ENCODE measurements around the gene APOBEC2. TPM values are rescaled to one million over a fixed set of nuclear protein-coding genes. Genes with fewer than 3 reads are reported as not detected.

The APOBEC2 gene
- total and polyA plus RNA-seq, 2 of the 13 experiments (the other 11 are each of a cell fraction or from before 2014, with no cell fraction given), result 0.09 TPM; not detected in 1

DNA sequence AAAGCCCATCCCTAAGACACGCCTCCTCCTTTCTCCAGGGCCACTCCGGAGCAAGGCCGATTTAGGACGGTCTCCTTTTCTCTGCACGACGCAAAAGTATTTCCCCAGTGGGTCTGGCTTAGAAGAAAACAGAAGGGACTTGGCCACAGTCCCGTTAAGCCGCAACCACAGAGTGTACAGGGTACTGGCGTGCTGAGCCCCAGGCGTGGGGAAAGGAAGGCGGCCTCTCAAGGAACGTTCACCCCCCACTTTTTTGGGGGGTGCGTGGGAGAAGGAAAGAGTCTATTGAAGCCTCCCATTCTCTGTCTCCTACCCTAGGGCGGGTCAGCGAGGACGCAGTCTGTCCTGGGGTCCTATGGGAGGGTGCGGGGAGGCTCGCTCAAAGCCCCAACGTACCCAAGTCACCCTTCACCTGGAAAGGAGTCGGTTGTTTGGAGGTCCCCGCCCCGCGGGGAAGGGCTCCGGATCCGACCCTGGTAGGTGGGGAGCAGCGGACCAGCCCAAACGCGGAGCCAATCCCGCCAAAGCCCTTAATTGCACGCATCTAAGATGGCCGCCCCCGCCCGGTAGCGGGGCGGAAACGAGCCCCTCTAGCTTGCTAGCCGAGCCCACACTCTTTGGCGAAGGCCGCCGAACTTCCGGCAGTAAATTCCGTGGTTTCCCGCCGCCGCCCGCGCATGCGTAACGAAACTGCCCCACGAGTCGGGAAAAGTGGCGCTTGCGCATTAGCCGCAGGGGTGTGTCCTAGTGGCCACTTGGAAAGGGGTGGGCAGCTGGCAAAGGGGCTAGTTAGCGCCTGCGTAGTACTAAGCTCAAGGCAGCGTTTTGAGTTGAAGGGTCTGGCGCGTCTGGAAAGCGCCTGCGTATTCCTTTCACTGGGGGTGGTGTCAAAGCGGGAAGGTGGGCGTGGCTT, 19.2 kb downstream of the APOBEC2 start, which contains the start of gene OARD1 (continued):
- TF ChIP-seq ZNF563 (CRISPR knock-in tag; IDR thresholded peaks at IDR 0.05) (peak; percentile 71), ZFP1 (CRISPR knock-in tag; IDR thresholded peaks at IDR 0.05) (no peak), YEATS2 (CRISPR knock-in tag; IDR thresholded peaks at IDR 0.05; ENCODE audit: borderline replicate concordance) (peak; percentile 68), TP53 (CRISPR knock-in tag; conservative IDR thresholded peaks at IDR 0.05) (0 out of 2 replicates have a peak, but pooled peaks have one; percentile 33), NRL (CRISPR knock-in tag; IDR thresholded peaks at IDR 0.05; ENCODE audit: borderline replicate concordance) (no peak), AGO1 (IDR thresholded peaks at IDR 0.05; ENCODE audit: low read depth, low read length, poor library complexity, severe bottlenecking) (no peak), XBP1 (CRISPR knock-in tag; IDR thresholded peaks at IDR 0.05) (no peak), ZNF790 (CRISPR knock-in tag; IDR thresholded peaks at IDR 0.05; ENCODE audit: borderline replicate concordance) (0 out of 2 replicates have a peak, but pooled peaks have one; percentile 23), JUN (CRISPR knock-in tag; IDR thresholded peaks at IDR 0.05) (no peak; the same call in none of the 2 replicates), NFKBIZ (CRISPR knock-in tag; IDR thresholded peaks at IDR 0.05) (peak; percentile 57; the same call in 1 of the 2 replicates), NFIC (IDR thresholded peaks at IDR 0.05; ENCODE audit: low read length) (no peak), ZNF235 (CRISPR knock-in tag; IDR thresholded peaks at IDR 0.05; ENCODE audit: borderline replicate concordance) (no peak; the same call in 1 of the 2 replicates), NPAS2 (CRISPR knock-in tag; IDR thresholded peaks at IDR 0.05; ENCODE audit: borderline replicate concordance) (no peak), ZNF292 (CRISPR knock-in tag; IDR thresholded peaks at IDR 0.05; ENCODE audit: borderline replicate concordance, low read depth) (peak; percentile 42; the same call in 1 of the 2 replicates), CC2D1A (CRISPR knock-in tag; IDR thresholded peaks at IDR 0.05) (no peak)
- TF ChIP-seq, protein P1, sequence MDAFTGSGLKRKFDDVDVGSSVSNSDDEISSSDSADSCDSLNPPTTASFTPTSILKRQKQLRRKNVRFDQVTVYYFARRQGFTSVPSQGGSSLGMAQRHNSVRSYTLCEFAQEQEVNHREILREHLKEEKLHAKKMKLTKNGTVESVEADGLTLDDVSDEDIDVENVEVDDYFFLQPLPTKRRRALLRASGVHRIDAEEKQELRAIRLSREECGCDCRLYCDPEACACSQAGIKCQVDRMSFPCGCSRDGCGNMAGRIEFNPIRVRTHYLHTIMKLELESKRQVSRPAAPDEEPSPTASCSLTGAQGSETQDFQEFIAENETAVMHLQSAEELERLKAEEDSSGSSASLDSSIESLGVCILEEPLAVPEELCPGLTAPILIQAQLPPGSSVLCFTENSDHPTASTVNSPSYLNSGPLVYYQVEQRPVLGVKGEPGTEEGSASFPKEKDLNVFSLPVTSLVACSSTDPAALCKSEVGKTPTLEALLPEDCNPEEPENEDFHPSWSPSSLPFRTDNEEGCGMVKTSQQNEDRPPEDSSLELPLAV (CRISPR knock-in tag; conservative IDR thresholded peaks at IDR 0.05; ENCODE audit: low read depth), result no peak
- TF ChIP-seq, protein P2, sequence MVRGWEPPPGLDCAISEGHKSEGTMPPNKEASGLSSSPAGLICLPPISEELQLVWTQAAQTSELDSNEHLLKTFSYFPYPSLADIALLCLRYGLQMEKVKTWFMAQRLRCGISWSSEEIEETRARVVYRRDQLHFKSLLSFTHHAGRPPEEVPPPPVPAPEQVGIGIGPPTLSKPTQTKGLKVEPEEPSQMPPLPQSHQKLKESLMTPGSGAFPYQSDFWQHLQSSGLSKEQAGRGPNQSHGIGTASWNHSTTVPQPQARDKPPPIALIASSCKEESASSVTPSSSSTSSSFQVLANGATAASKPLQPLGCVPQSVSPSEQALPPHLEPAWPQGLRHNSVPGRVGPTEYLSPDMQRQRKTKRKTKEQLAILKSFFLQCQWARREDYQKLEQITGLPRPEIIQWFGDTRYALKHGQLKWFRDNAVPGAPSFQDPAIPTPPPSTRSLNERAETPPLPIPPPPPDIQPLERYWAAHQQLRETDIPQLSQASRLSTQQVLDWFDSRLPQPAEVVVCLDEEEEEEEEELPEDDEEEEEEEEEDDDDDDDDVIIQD (CRISPR knock-in tag; IDR thresholded peaks at IDR 0.05; ENCODE audit: low read depth), result peak; percentile 65
- TF ChIP-seq, protein P3, sequence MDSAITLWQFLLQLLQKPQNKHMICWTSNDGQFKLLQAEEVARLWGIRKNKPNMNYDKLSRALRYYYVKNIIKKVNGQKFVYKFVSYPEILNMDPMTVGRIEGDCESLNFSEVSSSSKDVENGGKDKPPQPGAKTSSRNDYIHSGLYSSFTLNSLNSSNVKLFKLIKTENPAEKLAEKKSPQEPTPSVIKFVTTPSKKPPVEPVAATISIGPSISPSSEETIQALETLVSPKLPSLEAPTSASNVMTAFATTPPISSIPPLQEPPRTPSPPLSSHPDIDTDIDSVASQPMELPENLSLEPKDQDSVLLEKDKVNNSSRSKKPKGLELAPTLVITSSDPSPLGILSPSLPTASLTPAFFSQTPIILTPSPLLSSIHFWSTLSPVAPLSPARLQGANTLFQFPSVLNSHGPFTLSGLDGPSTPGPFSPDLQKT (CRISPR knock-in tag; IDR thresholded peaks at IDR 0.05; ENCODE audit: borderline replicate concordance), result no peak; the same call in 1 of the 2 replicates
- TF ChIP-seq, protein P4, sequence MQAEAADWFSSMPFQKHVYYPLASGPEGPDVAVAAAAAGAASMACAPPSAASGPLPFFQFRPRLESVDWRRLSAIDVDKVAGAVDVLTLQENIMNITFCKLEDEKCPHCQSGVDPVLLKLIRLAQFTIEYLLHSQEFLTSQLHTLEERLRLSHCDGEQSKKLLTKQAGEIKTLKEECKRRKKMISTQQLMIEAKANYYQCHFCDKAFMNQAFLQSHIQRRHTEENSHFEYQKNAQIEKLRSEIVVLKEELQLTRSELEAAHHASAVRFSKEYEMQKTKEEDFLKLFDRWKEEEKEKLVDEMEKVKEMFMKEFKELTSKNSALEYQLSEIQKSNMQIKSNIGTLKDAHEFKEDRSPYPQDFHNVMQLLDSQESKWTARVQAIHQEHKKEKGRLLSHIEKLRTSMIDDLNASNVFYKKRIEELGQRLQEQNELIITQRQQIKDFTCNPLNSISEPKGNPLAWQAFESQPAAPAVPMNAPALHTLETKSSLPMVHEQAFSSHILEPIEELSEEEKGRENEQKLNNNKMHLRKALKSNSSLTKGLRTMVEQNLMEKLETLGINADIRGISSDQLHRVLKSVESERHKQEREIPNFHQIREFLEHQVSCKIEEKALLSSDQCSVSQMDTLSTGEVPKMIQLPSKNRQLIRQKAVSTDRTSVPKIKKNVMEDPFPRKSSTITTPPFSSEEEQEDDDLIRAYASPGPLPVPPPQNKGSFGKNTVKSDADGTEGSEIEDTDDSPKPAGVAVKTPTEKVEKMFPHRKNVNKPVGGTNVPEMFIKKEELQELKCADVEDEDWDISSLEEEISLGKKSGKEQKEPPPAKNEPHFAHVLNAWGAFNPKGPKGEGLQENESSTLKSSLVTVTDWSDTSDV (CRISPR knock-in tag; IDR thresholded peaks at IDR 0.05), result peak; percentile 81; the same call in 1 of the 2 replicates
